GM18909 (cell line): ENCODE data around the gene VHLL.

Experiments used
- ATAC-seq: cut with Tn5 transposase; IDR thresholded peaks from one replicate; pipeline ENCODE4 v1.9.1; 2021; ENCODE audit warnings: mild to moderate bottlenecking; ENCODE audit not compliant: unreplicated experiment, poor library complexity

The VHLL gene

GRCh38 chr1:156259805-156260204, 39.3 kb downstream of the VHLL start:
- ATAC-seq, result no peak

DNA sequence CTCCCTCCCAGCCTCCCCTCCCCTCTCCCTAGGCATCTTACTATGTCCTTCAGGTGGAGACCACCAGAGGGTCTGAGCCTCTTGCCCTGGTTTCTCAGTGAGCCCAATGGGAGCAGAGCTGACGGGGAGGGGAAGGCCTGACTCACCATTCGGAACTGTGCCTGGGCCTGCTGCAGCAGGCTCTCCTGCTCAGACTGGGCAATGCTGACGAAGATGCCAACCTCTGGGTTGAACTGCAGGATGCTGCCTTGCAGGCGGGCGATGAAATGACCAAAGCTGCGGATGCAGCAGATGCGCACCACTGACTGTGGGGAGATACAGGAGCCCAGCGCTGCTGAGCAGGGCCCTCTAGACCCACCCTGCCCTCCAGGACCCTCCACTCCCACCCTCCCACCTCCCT, 40.2 kb downstream of the VHLL start:
- ATAC-seq, result no peak

DNA sequence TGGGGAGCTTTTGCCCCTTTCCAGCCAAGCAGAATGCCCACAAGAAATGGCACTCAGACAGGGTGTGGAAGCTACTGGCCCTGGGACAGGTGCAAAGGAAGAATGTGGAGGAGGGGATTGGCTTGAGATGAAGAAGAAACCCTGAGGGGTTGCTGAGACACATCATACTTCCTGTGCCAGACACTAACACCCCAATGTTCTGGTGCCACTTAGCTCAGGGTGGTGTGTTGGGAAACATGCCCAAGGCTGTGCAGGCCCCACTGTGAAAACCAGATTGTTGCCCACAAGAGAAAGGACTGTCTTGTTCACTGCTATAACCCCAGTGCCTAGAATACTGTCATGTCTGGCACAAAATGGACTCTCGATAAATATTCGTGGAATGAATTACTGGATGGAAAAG, 41.4 kb downstream of the VHLL start:
- no peak for ATAC-seq

DNA sequence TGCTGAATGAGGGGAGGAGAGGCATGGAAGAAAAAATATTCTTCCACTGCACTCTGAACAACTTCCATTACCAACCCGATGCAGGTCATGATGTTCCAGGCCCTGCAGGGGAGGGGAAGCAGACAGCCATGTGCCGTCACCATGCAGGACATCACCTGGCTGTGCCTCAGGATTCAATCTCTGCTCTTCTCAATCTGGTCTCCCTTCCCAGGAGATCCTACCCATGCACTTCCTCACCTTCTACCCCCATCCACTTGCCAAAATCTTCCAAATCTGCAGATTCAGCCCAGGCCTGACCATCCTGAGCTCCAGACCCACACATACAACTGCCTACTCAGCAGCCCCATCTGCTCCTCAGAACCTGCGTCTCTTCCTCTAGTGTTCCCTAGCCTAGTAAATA, 45.5 kb downstream of the VHLL start:
- no peak for ATAC-seq

GRCh38 chr1:156251527-156251926, 47.6 kb downstream of the VHLL start:
- no peak for ATAC-seq

GRCh38 chr1:156249593-156249992, 49.5 kb downstream of the VHLL start:
- no peak for ATAC-seq
